Measurements from ENCODE around the gene SETDB1.
"Not testable (repeated sequence)": the region's sequence is repeated elsewhere in the genome, so short reads cannot be mapped to it uniquely, and the experiment has no call there.

The SETDB1 gene

GRCh38 chr1:150893336-150893913 lies 32.7 kb upstream of the SETDB1 start:
- no peak for DNase-seq (ENCODE audit: low read depth)

GRCh38 chr1:150895618-150896017 lies 30.5 kb upstream of the SETDB1 start:
- DNase-seq (ENCODE audit: low read depth): no peak
- no peak for TF ChIP-seq CTCF (IDR thresholded peaks at IDR 0.05; ENCODE audit: low read depth, low read length, missing control alignments)
- H3K4me3 ChIP-seq (ENCODE audit: low read depth, low read length): no peak overlapping the region

More at GRCh38 chr1:150893336-150893913, 32.7 kb upstream of the SETDB1 start:
- H3K4me3 ChIP-seq (ENCODE audit: low read depth, low read length): no peak overlapping the region
- TF ChIP-seq CTCF (IDR thresholded peaks at IDR 0.05; ENCODE audit: low read depth, low read length, missing control alignments): no peak

- H3K4me3 ChIP-seq (ENCODE audit: low read depth, low read length); DNase-seq (ENCODE audit: low read depth): not testable (repeated sequence)
These were observed 26.4 kb upstream of the SETDB1 start for GRCh38 chr1:150899795-150900194.

- no peak overlapping the region for H3K4me3 ChIP-seq (ENCODE audit: low read depth, low read length)
- no peak for DNase-seq (ENCODE audit: low read depth)
- TF ChIP-seq CTCF (IDR thresholded peaks at IDR 0.05; ENCODE audit: low read depth, low read length, missing control alignments): no peak
These were observed 23.8 kb upstream of the SETDB1 start for GRCh38 chr1:150902346-150902745.

GRCh38 chr1:150902751-150903150 lies 23.4 kb upstream of the SETDB1 start:
- TF ChIP-seq CTCF (IDR thresholded peaks at IDR 0.05; ENCODE audit: low read depth, low read length, missing control alignments): no peak
- no peak for DNase-seq (ENCODE audit: low read depth)
- no peak overlapping the region for H3K4me3 ChIP-seq (ENCODE audit: low read depth, low read length)

- TF ChIP-seq CTCF (IDR thresholded peaks at IDR 0.05; ENCODE audit: low read depth, low read length, missing control alignments): no peak
- no peak overlapping the region for H3K4me3 ChIP-seq (ENCODE audit: low read depth, low read length)
- DNase-seq (ENCODE audit: low read depth): no peak
These were observed 20.9 kb upstream of the SETDB1 start for GRCh38 chr1:150905301-150905700.

- TF ChIP-seq CTCF (IDR thresholded peaks at IDR 0.05; ENCODE audit: low read depth, low read length, missing control alignments): no peak
- DNase-seq (ENCODE audit: low read depth): no peak
- no peak overlapping the region for H3K4me3 ChIP-seq (ENCODE audit: low read depth, low read length)
These were observed 19.8 kb upstream of the SETDB1 start for GRCh38 chr1:150906329-150906728.
